HepG2 (cell line): ENCODE results near the gene PRUNE1. TPM values are rescaled to one million over a fixed set of nuclear protein-coding genes. Genes with fewer than 3 reads are reported as not detected.

Source experiments
- ATAC-seq: fragments of 200-7000 bp; cut with Tn5 transposase; 3 replicates; pipeline ENCODE4 v1.9.1; 2020; ENCODE audit warnings: mild to moderate bottlenecking, moderate library complexity
- BruUV-seq: library from RNA; stranded (reverse); fragments of 400-500 nt; replicated peaks from 2 replicates; lab custom pipeline; 2021; lab: Mats Ljungman, UMichigan
- CTCF ChIA-PET: fragments of 300-600 bp; formaldehyde crosslinking; extraction: SDS; loops from one replicate; lab custom pipeline; 2021; ENCODE audit warnings: low total read pairs, inconsistent platforms, low intra/inter-chr PET ratio; lab: Yijun Ruan, JAX
- POLR2A ChIA-PET: fragments of 350-600 bp; sonication (Branson Sonifier 250); formaldehyde crosslinking; loops from one replicate; lab custom pipeline; 2020; ENCODE audit warnings: antibody characterized with exemption, inconsistent platforms; lab: Yijun Ruan, JAX
- DNase-seq: peaks from one replicate; pipeline ENCODE4 v3.0.0-alpha.2; 2015; ENCODE audit warnings: low spot score
- FAIRE-seq: peaks from 3 replicates; lab custom pipeline; 2011; peaks lifted over from hg19 to GRCh38; lab: Jason Lieb, UNC
- H2AFZ ChIP-seq: one replicate; pipeline ENCODE4 v1.6.1; 2011; ENCODE audit warnings: low read length, inconsistent platforms
- H3K27ac ChIP-seq: fragments of 300-600 bp; 3 replicates; pipeline ENCODE4 v1.8.0; 2011; ENCODE audit warnings: mixed run types, mild to moderate bottlenecking, mixed read lengths, low read length, inconsistent platforms; ENCODE audit not compliant: insufficient read depth; ENCODE audit errors: extremely low read length
- H3K27me3 ChIP-seq, 2 experiments: fragments of 200-600 bp in 1 of 2; 2 replicates in 1 of 2; 3 replicates in 1 of 2; pipeline versions ENCODE4 v1.6.0 to v1.8.0; 2011; ENCODE audit warnings: low read length in 2 of 2, mild to moderate bottlenecking in 2 of 2, moderate library complexity in 2 of 2, inconsistent platforms in 1 of 2; ENCODE audit not compliant: insufficient read depth in 2 of 2, control insufficient read depth in 1 of 2
- H3K36me3 ChIP-seq, 2 experiments: fragments of 200-600 bp in 1 of 2; replicated peaks in 1 of 2; 2 replicates in 1 of 2; 3 replicates in 1 of 2; pipeline versions ENCODE4 v1.5.1 to v1.8.0; 2011; ENCODE audit warnings: low read length in 2 of 2, inconsistent platforms in 1 of 2; ENCODE audit not compliant: insufficient read depth in 2 of 2, control insufficient read depth in 1 of 2
- H3K4me1 ChIP-seq: 2 replicates; pipeline ENCODE4 v1.5.1; 2012; ENCODE audit warnings: low read length, inconsistent platforms; ENCODE audit not compliant: insufficient read depth
- H3K4me2 ChIP-seq: 2 replicates; pipeline ENCODE4 v1.6.0; 2011; ENCODE audit warnings: low read depth, low read length, inconsistent platforms
- H3K4me3 ChIP-seq, 3 experiments: fragments of 200-600 bp in 1 of 3; sonication (generic), shearing (Covaris generic) in 1 of 3; replicated peaks in 1 of 3; 2 replicates each; pipeline ENCODE4 v1.5.1; 2011 to 2016; ENCODE audit warnings: low read length in 3 of 3, inconsistent platforms in 2 of 3, low read depth in 2 of 3, mild to moderate bottlenecking in 2 of 3, control low read depth in 1 of 3, mixed read lengths in 1 of 3; ENCODE audit not compliant: insufficient read depth in 1 of 3
- H3K79me2 ChIP-seq: one replicate; pipeline ENCODE4 v1.6.1; 2011; ENCODE audit warnings: low read length, inconsistent platforms; ENCODE audit not compliant: insufficient read depth
- H3K9ac ChIP-seq: 2 replicates; pipeline ENCODE4 v1.6.0; 2011; ENCODE audit warnings: mild to moderate bottlenecking, low read depth, low read length, inconsistent platforms; ENCODE audit not compliant: insufficient read depth
- H3K9me3 ChIP-seq: 2 replicates; pipeline ENCODE4 v1.5.1; 2012; ENCODE audit warnings: mild to moderate bottlenecking, low read length
- H4K20me1 ChIP-seq: 2 replicates; pipeline ENCODE4 v1.6.0; 2011; ENCODE audit warnings: inconsistent platforms, mild to moderate bottlenecking, low read length, moderate library complexity; ENCODE audit not compliant: insufficient read depth
- ELF1 ChIP-seq: sonication (generic); formaldehyde crosslinking; IDR thresholded peaks from 2 replicates; pipeline ENCODE4 v1.4.0; 2020; ENCODE audit warnings: missing genetic modification reagents
- EP300 ChIP-seq, 3 experiments: sonication (generic) in 1 of 3; formaldehyde crosslinking in 1 of 3; IDR thresholded peaks; 2 replicates each; pipeline versions ENCODE4 v1.5.1 to v1.6.1; 2011 to 2020; ENCODE audit warnings: low read depth in 2 of 3, low read length in 2 of 3, borderline replicate concordance in 1 of 3, improper control_type of control experiment in 1 of 3, mild to moderate bottlenecking in 1 of 3, missing genetic modification reagents in 1 of 3, moderate library complexity in 1 of 3
- ERF ChIP-seq: IDR thresholded peaks from 2 replicates; pipeline ENCODE4 v1.6.1; 2018; ENCODE audit warnings: missing biosample characterization, missing genetic modification reagents
- MXI1 ChIP-seq: IDR thresholded peaks from 3 replicates; pipeline ENCODE4 v1.6.1; 2012; ENCODE audit warnings: low read depth, low read length, inconsistent platforms, borderline replicate concordance
- MYPOP ChIP-seq: sonication (generic); formaldehyde crosslinking; IDR thresholded peaks from 2 replicates; pipeline ENCODE4 v1.8.1; 2023; ENCODE audit warnings: mild to moderate bottlenecking, moderate library complexity, missing genetic modification reagents
- PAXIP1 ChIP-seq: sonication (generic); formaldehyde crosslinking; conservative IDR thresholded peaks from 2 replicates; pipeline ENCODE4 v1.4.0; 2020; ENCODE audit warnings: mild to moderate bottlenecking, missing genetic modification reagents, moderate library complexity
- POLR2G ChIP-seq: fragments of 200-400 bp; formaldehyde crosslinking; IDR thresholded peaks from 2 replicates; pipeline ENCODE4 v1.6.1; 2018; ENCODE audit warnings: mild to moderate bottlenecking, low read depth, low read length, moderate library complexity
- SSRP1 ChIP-seq: IDR thresholded peaks from 2 replicates; pipeline ENCODE4 v1.6.1; 2016; ENCODE audit warnings: control low read depth
- TOPORS ChIP-seq: sonication (generic); formaldehyde crosslinking; IDR thresholded peaks from 2 replicates; pipeline ENCODE4 v1.8.0; 2023; ENCODE audit warnings: mild to moderate bottlenecking, missing genetic modification reagents
- ZNF263 ChIP-seq: sonication (generic); formaldehyde crosslinking; IDR thresholded peaks from 2 replicates; pipeline ENCODE4 v1.4.0; 2020; ENCODE audit warnings: missing genetic modification reagents
- ZNF354B ChIP-seq: sonication (generic); formaldehyde crosslinking; IDR thresholded peaks from 2 replicates; pipeline ENCODE4 v1.8.0; 2022; ENCODE audit warnings: mild to moderate bottlenecking, missing genetic modification reagents
- ZNF687 ChIP-seq: sonication (generic); formaldehyde crosslinking; IDR thresholded peaks from 2 replicates; pipeline ENCODE4 v1.5.1; 2020; ENCODE audit warnings: mild to moderate bottlenecking, missing genetic modification reagents, moderate library complexity
- ZNF780A ChIP-seq: sonication (generic); formaldehyde crosslinking; IDR thresholded peaks from 2 replicates; pipeline ENCODE4 v1.8.0; 2022; ENCODE audit warnings: mild to moderate bottlenecking, missing genetic modification reagents, moderate library complexity
- WGBS: methylation state at CpG from one replicate; pipeline ENCODE4 v1.1.6; 2017; ENCODE audit warnings: low lambda C conversion rate; 5-methylcytosine and 5-hydroxymethylcytosine counted together
- in situ Hi-C: cut with HindIII; loops from 2 replicates; pipeline ENCODE4 v1.10.0; 2017; ENCODE audit warnings: low pct_unique_long_range_greater_than_20kb; ENCODE audit not compliant: extremely low pct_ligation_motif_present
- intact Hi-C: fragments of 100-400 bp; cut with micrococcal nuclease; formaldehyde crosslinking; loops from one replicate; pipeline ENCODE4 v1.10.0; 2022; ENCODE audit not compliant: unreplicated experiment
- polyA plus RNA-seq, 8 experiments: library from polyadenylated mRNA; depleted of rRNA in 3 of 8; stranded (reverse) in 7 of 8; unstranded in 1 of 8; fragments of >200 nt; fragmentation: Illumina TruSeq in 4 of 8; extraction: Trizol in 4 of 8; gene quantifications; 2 replicates each; pipeline versions ENCODE4 v1.2.1 to v1.2.3, GENCODE V29; 2011 to 2016; ENCODE audit warnings: low read depth in 4 of 8, missing spikeins in 1 of 8, mixed read lengths in 1 of 8; ENCODE audit not compliant: insufficient read depth in 1 of 8
- total RNA-seq, 5 experiments: library from RNA; depleted of rRNA; stranded (reverse); fragments of >200 nt; fragmentation: Illumina TruSeq; extraction: Trizol; gene quantifications; 2 replicates each; pipeline ENCODE4 v1.2.3, GENCODE V29; 2016; ENCODE audit warnings: low read depth in 1 of 5

PRUNE1 gene
- total and polyA plus RNA-seq, 2 of the 13 experiments (the other 11 are each of a cell fraction or from before 2014, with no cell fraction given): 19.0 to 31.9 TPM

- H3K4me1 ChIP-seq: peaks cover 76% of the 10 kb centered on the region
- no TSS peak for BruUV-seq
- in situ Hi-C loops: no loop called here
- TF ChIP-seq ZNF354B (CRISPR knock-in tag) (no peak), ZNF687 (peak; percentile 76), PAXIP1 (peak; percentile 51; the same call in 1 of the 2 replicates), ELF1 (peak; percentile 14; the same call in 1 of the 2 replicates), TOPORS (CRISPR knock-in tag) (no peak), ZNF780A (CRISPR knock-in tag) (no peak), MYPOP (CRISPR knock-in tag) (peak; percentile 59; the same call in 1 of the 2 replicates), ERF (CRISPR knock-in tag) (peak; percentile 75; the same call in 1 of the 2 replicates), POLR2G (peak; percentile 61), EP300 (IDR thresholded peaks at IDR 0.05; ENCODE audit: low read depth in 2 of 2, low read length in 2 of 2) (no peak), EP300 (CRISPR knock-in tag; IDR thresholded peaks at IDR 0.05; ENCODE audit: borderline replicate concordance) (peak; percentile 56; the same call in 1 of the 2 replicates), ZNF263 (no peak), MXI1 (peak; percentile 13; the same call in 1 of the 3 replicates), SSRP1 (CRISPR knock-in tag) (no peak)
Measured at GRCh38 chr1:150976879-150977694, 31.2 kb upstream of the PRUNE1 start.

More at GRCh38 chr1:150976879-150977694, 31.2 kb upstream of the PRUNE1 start:
- H3K4me3 ChIP-seq: peak overlapping the region in 2 of 3 experiments; percentile 19 to 53; a peak in 2 of 6 replicates
- peak overlapping the region; percentile 72 for H3K4me2 ChIP-seq
- H3K36me3 ChIP-seq: no peaks in the 10 kb centered on the region
- H3K27me3 ChIP-seq: no peaks in the 10 kb centered on the region; a peak in 1 of 5 replicates
- WGBS: 21% methylated on average over 8 of the region's 11 CpGs
- peaks cover 29% of the 10 kb centered on the region for H3K79me2 ChIP-seq
- ATAC-seq: no peak
- H3K9me3 ChIP-seq: no peaks in the 10 kb centered on the region
- no peak overlapping the region for H3K27ac ChIP-seq
- ChIA-PET POLR2A (interaction anchor here (0.8 to 10.3 kb wide), 5 partner anchors 12 to 306 kb away, joined by 3 to 99 read pairs (median 4); partner anchors contain the start of gene MINDY1), CTCF (no interaction called here)
- H3K9ac ChIP-seq: peak overlapping the region; percentile 35; the same call in 1 of the 2 replicates
- FAIRE-seq: peak; percentile 48
- H2AFZ ChIP-seq: no peak overlapping the region
- no peaks in the 10 kb centered on the region for H4K20me1 ChIP-seq
- intact Hi-C loops: no loop called here
- peak; percentile 68 for DNase-seq
